IMR-90 (cell line): Measurements from ENCODE around the gene NOL4L. TPM values are rescaled to one million over a fixed set of nuclear protein-coding genes. Genes with fewer than 3 reads are reported as not detected.

Source experiments
- ATAC-seq: fragments of 200-7000 bp; cut with Tn5 transposase; 2 replicates; pipeline ENCODE4 v1.9.1; 2020; ENCODE audit warnings: low read depth, mild to moderate bottlenecking, moderate library complexity
- BruUV-seq: library from RNA; stranded (reverse); fragments of 400-500 nt; replicated peaks from 2 replicates; lab custom pipeline; 2021; lab: Mats Ljungman, UMichigan
- CTCF ChIA-PET: fragments of 300-600 bp; formaldehyde crosslinking; extraction: SDS; loops from one replicate; lab custom pipeline; 2021; ENCODE audit warnings: antibody characterized with exemption; lab: Yijun Ruan, JAX
- POLR2A ChIA-PET: fragments of 300-600 bp; sonication (Branson Sonifier 250); formaldehyde crosslinking; loops from one replicate; lab custom pipeline; 2022; ENCODE audit warnings: antibody characterized with exemption; ENCODE audit not compliant: unreplicated experiment; lab: Charles Lee
- DNase-seq: peaks from one replicate; pipeline ENCODE4 v3.0.0; 2013
- H2AFZ ChIP-seq: replicated peaks from 2 replicates; pipeline ENCODE3; 2013; ENCODE audit warnings: low read length, mild to moderate bottlenecking; ENCODE audit not compliant: poor library complexity
- H2AK5ac ChIP-seq: 2 replicates; pipeline ENCODE4 v1.6.1; 2013; ENCODE audit warnings: low read depth, low read length, inconsistent platforms
- H2AK9ac ChIP-seq: replicated peaks from 2 replicates; pipeline ENCODE3; 2013; ENCODE audit warnings: mild to moderate bottlenecking, low read depth, low read length, moderate library complexity; ENCODE audit not compliant: poor library complexity
- H2BK120ac ChIP-seq: 2 replicates; pipeline ENCODE4 v1.6.1; 2013; ENCODE audit warnings: low read depth, low read length, inconsistent platforms
- H2BK15ac ChIP-seq: 3 replicates; pipeline ENCODE4 v1.6.1; 2013; ENCODE audit warnings: low read depth, low read length, inconsistent platforms
- H2BK20ac ChIP-seq: 2 replicates; pipeline ENCODE4 v1.6.1; 2013; ENCODE audit warnings: low read depth, mild to moderate bottlenecking, inconsistent platforms, low read length, moderate library complexity
- H2BK5ac ChIP-seq: 2 replicates; pipeline ENCODE4 v1.6.1; 2013; ENCODE audit warnings: mild to moderate bottlenecking, low read depth, low read length, inconsistent platforms; ENCODE audit not compliant: poor library complexity, severe bottlenecking
- H3K14ac ChIP-seq: replicated peaks from 2 replicates; pipeline ENCODE4 v1.6.1; 2013; ENCODE audit warnings: low read depth, low read length, inconsistent platforms
- H3K18ac ChIP-seq: 2 replicates; pipeline ENCODE4 v1.6.1; 2013; ENCODE audit warnings: low read depth, low read length, control low read depth
- H3K23ac ChIP-seq: 2 replicates; pipeline ENCODE4 v1.6.1; 2013; ENCODE audit warnings: low read depth, low read length, inconsistent platforms
- H3K27ac ChIP-seq: 2 replicates; pipeline ENCODE4 v1.5.1; 2013; ENCODE audit warnings: mild to moderate bottlenecking, control low read depth, low read length; ENCODE audit not compliant: insufficient read depth
- H3K27me3 ChIP-seq: 2 replicates; pipeline ENCODE4 v1.6.1; 2013; ENCODE audit warnings: low read length; ENCODE audit not compliant: control insufficient read depth, insufficient read depth
- H3K36me3 ChIP-seq: 2 replicates; pipeline ENCODE4 v1.6.1; 2013; ENCODE audit warnings: low read length, mixed read lengths; ENCODE audit not compliant: control insufficient read depth, insufficient read depth
- H3K4ac ChIP-seq: 2 replicates; pipeline ENCODE4 v1.6.1; 2013; ENCODE audit warnings: low read depth, low read length, inconsistent platforms
- H3K4me1 ChIP-seq: 2 replicates; pipeline ENCODE4 v1.6.1; 2013; ENCODE audit warnings: low read length, mixed read lengths; ENCODE audit not compliant: control insufficient read depth, insufficient read depth
- H3K4me2 ChIP-seq: 2 replicates; pipeline ENCODE4 v1.6.1; 2013; ENCODE audit warnings: low read depth, mild to moderate bottlenecking, control low read depth, low read length, moderate library complexity
- H3K4me3 ChIP-seq: 2 replicates; pipeline ENCODE4 v1.5.1; 2013; ENCODE audit warnings: low read depth, mild to moderate bottlenecking, control low read depth, low read length, moderate library complexity; ENCODE audit not compliant: insufficient read depth
- H3K56ac ChIP-seq: 2 replicates; pipeline ENCODE4 v1.6.1; 2013; ENCODE audit warnings: low read length, inconsistent platforms; ENCODE audit not compliant: insufficient read depth; ENCODE audit errors: extremely low read depth
- H3K79me1 ChIP-seq, 2 experiments: 2 replicates each; pipeline ENCODE4 v1.6.1; 2013; ENCODE audit warnings: low read length in 2 of 2, inconsistent platforms in 1 of 2, low read depth in 1 of 2
- H3K9ac ChIP-seq: 2 replicates; pipeline ENCODE4 v1.6.1; 2013; ENCODE audit warnings: low read depth, low read length, control low read depth
- H3K9me1 ChIP-seq: 2 replicates; pipeline ENCODE4 v1.6.1; 2013; ENCODE audit warnings: low read length, inconsistent platforms; ENCODE audit not compliant: insufficient read depth
- H3K9me3 ChIP-seq: 2 replicates; pipeline ENCODE4 v1.6.1; 2013; ENCODE audit warnings: low read length; ENCODE audit not compliant: control insufficient read depth, insufficient read depth
- H4K20me1 ChIP-seq: 2 replicates; pipeline ENCODE4 v1.6.1; 2013; ENCODE audit warnings: low read length, inconsistent platforms; ENCODE audit not compliant: insufficient read depth
- H4K5ac ChIP-seq: 2 replicates; pipeline ENCODE4 v1.6.1; 2013; ENCODE audit warnings: mild to moderate bottlenecking, low read depth, low read length, control low read depth
- H4K8ac ChIP-seq, 2 experiments: 2 replicates each; pipeline ENCODE4 v1.6.1; 2013; ENCODE audit warnings: low read depth in 2 of 2, low read length in 2 of 2, control low read depth in 1 of 2, inconsistent platforms in 1 of 2
- H4K91ac ChIP-seq: 2 replicates; pipeline ENCODE4 v1.6.1; 2013; ENCODE audit warnings: low read depth, low read length, inconsistent platforms; ENCODE audit not compliant: insufficient read depth
- NFE2L2 ChIP-seq: fragments of 150-350 bp; IDR thresholded peaks from 2 replicates; pipeline ENCODE4 v1.6.1; 2016; ENCODE audit warnings: low read depth, mild to moderate bottlenecking, low read length
- POLR2A ChIP-seq: IDR thresholded peaks from 2 replicates; pipeline ENCODE4 v1.6.1; 2012; ENCODE audit warnings: mild to moderate bottlenecking, low read depth, low read length
- WGBS, 2 experiments: methylation state at CpG; one replicate each; pipeline versions ENCODE4 v1.1.5 to v1.1.7; 2013; ENCODE audit warnings: missing lambda C conversion rate in 2 of 2; ENCODE audit not compliant: insufficient read length in 1 of 2; ENCODE audit errors: extremely low coverage in 2 of 2; 5-methylcytosine and 5-hydroxymethylcytosine counted together
- dilution Hi-C: fragments of 300-500 bp; cut with HindIII; formaldehyde crosslinking; loops from one replicate; pipeline ENCODE4 v1.14.3; 2018; ENCODE audit warnings: low sequenced_read_pairs; ENCODE audit not compliant: unreplicated experiment
- in situ Hi-C: fragments of 300-500 bp; cut with MboI; formaldehyde crosslinking; loops from 3 replicates; pipeline ENCODE4 v1.14.3; 2019; ENCODE audit warnings: low sequenced_read_pairs, inconsistent platforms, mixed read lengths
- intact Hi-C: fragments of 100-400 bp; cut with micrococcal nuclease; formaldehyde crosslinking; loops from 2 replicates; pipeline ENCODE4 v1.10.0; 2022
- polyA plus RNA-seq, 3 experiments: library from polyadenylated mRNA; depleted of rRNA; stranded (reverse); fragments of >200 nt; gene quantifications; 2 replicates each; pipeline ENCODE4 v1.2.3, GENCODE V29; 2012; ENCODE audit warnings: low replicate concordance in 1 of 3
- total RNA-seq: library from RNA; depleted of rRNA; stranded (reverse); fragments of >200 nt; gene quantifications from 2 replicates; pipeline ENCODE4 v1.2.3, GENCODE V29; 2012

Gene NOL4L
- total and polyA plus RNA-seq, 2 of the 4 experiments (the other 2 are of a cell fraction): 4.7 to 13.3 TPM

DNA sequence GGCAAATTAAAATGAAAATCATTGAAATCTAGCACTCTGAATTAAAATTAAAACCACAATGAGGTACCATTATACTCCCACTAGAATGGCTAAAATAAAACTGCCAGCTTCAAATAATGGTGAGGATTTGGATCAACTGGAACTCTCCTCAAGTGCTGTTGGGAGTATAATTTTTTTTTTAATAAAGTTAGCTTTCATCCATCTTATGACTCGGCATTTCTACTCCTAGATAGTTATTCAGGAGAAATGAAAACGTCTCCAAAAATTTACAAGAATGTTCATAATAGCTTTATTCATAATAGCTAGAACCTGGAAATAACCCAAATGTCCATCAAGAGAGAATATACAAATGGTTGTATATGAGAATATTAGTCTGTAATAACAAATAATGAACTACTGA, 163.8 kb downstream of the NOL4L start:
- no peak overlapping the region for H3K27ac ChIP-seq
- H3K36me3 ChIP-seq: no peaks in the 10 kb centered on the region
- no peak overlapping the region for H3K4ac ChIP-seq
- no peak overlapping the region for H2AFZ ChIP-seq
- peaks cover 42% of the 10 kb centered on the region for H4K20me1 ChIP-seq
- TF ChIP-seq NFE2L2 (peak; percentile 65; the same call in 1 of the 2 replicates), POLR2A (no peak)
- H3K18ac ChIP-seq: no peak overlapping the region
- H3K14ac ChIP-seq: no peak overlapping the region
- dilution Hi-C loops (no loop called here), in situ Hi-C loops (no loop called here), intact Hi-C loops (no loop called here)
- POLR2A ChIA-PET: no interaction called here
- H3K79me1 ChIP-seq: peaks cover 25 to 58% of the 10 kb centered on the region in 2 experiments
- H3K9ac ChIP-seq: no peak overlapping the region
- no peak overlapping the region for H3K56ac ChIP-seq
- no CpG with 5 or more reads among the region's 2 CpGs for WGBS, 2 experiments
- no peak overlapping the region for H2BK120ac ChIP-seq
- DNase-seq (no peak), ATAC-seq (no peak)
- H2BK15ac ChIP-seq: no peak overlapping the region
- no peaks in the 10 kb centered on the region for H3K9me3 ChIP-seq
- no peak overlapping the region for H2BK20ac ChIP-seq
- BruUV-seq: no TSS peak
- H4K8ac ChIP-seq: no peak overlapping the region
- no peak overlapping the region for H3K4me3 ChIP-seq
- CTCF ChIA-PET: no interaction called here
- H2BK5ac ChIP-seq: no peak overlapping the region
- H2AK5ac ChIP-seq: no peak overlapping the region
- H3K4me1 ChIP-seq: peaks cover 6% of the 10 kb centered on the region; the same call in 1 of the 2 replicates
- H3K4me2 ChIP-seq: no peak overlapping the region
- H3K27me3 ChIP-seq: no peaks in the 10 kb centered on the region
- H3K23ac ChIP-seq: no peak overlapping the region
- H4K5ac ChIP-seq: no peak overlapping the region
- H2AK9ac ChIP-seq: no peak overlapping the region
- peaks cover 6% of the 10 kb centered on the region; the same call in 1 of the 2 replicates for H3K9me1 ChIP-seq
- no peak overlapping the region for H4K91ac ChIP-seq
